HG03045 (cell line): ENCODE measurements around the gene NAGK.
"Not testable (repeated sequence)": the region's sequence is repeated elsewhere in the genome, so short reads cannot be mapped to it uniquely, and the experiment has no call there.

Source experiments
- ATAC-seq: cut with Tn5 transposase; IDR thresholded peaks from one replicate; pipeline ENCODE4 v1.9.1; 2021; ENCODE audit warnings: mild to moderate bottlenecking, moderate library complexity; ENCODE audit not compliant: unreplicated experiment

The NAGK gene

DNA sequence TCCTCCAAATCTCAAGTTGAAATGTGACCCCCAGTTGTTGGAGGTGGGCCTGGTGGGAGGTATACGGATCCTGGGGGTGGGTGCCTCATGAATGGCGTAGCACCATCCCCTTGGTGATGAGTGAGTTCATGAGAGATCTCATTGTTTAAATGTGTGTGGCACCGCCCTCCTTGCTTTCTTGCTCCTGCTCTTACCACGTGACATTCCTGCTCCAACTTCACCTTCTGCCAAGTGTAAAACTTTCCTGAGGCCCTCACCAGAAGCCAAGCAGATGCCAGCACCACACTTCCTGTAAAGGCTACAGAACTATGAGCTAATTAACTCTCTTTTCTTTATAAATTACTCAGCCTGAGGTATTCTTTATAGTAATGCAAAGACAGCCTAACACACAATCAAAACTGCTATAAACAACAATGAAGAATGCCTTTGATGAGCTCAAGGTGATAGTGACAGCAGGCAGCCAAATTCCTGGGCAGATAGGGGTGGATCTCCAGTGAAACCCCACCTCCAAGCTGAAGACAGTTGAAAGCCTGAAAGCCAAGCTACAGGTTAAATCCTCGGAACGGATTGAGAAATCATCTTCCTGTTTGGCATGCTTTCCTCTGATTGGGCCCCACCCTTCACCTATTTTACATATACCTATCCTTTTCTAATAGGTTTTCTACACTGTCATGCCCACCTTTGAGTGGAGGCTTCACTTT lies 34.7 kb downstream of the NAGK start:
- ATAC-seq, result no peak

DNA sequence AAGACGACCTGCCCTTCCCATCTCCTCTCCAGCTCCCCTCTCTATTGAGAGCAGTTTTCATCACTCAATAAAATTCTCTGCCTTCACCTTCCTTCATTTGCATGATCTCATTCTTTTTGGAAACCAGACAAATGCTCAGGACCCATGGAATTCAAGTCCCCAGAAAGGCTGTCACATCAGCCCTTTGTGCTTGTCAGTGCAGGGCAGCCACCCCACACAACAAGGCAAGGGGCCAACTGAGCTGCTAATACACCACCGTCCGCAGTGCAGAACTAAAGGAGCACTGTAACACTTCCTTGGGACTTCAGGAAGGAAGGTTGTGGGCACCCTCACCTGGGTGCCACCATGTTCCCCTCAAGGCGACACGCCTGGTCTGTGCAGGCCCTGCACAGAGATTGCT lies 35.4 kb downstream of the NAGK start:
- no peak for ATAC-seq

DNA sequence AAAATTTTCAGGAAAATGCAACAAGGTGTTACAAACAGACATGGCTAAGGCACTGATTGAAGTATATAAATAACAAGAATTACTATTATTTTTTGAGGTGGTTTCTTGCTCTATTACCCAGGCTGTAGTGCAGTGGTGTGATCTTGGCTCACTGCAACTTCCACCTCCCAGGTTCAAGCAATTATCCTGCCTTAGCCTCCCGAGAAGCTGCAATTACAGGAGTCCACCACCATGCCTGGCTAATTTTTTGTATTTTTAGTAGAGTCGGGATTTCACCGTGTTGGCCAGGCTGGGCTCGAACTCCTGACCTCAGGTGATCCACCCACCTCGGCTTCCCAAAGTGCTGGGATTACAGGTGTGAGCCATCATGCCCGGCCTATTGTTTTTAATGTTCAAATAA lies 38.0 kb downstream of the NAGK start:
- ATAC-seq, result not testable (repeated sequence)

DNA sequence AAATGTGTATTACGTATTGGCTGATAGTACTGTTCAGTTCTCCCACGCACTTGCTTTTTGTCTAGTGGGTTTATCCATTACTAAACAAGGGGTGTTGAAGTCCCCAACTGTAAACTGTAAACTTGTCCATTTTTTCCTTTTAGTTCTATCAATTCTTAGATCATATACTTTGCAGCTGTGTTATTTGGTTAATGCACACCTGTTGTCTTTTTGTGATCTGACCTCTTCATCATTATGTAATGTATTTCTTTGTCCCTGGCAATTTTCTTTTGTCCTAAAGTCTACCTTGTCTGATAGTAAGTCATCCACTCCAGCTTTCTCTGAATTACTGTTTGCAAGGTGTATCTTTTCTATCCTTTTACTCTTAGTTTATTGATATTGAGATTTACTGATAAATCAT lies 39.6 kb downstream of the NAGK start:
- ATAC-seq, result no peak

DNA sequence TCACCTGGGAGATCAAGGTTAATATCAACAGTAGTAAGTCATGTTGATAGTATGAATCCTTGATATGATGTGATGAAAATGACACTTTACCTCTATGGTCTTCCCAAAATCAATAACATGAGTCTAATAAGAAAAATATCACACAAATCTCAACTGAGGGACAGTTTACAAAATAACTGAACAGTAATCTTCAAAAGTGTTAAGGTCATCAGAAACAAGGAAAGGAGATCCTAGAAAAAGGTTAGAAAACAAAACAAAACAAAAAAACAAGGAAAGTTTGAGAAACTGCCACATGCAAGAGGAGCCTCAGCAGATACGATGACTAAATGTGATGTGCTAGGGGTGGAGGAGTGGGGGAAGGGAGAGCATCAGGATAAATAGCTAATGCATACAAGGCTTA lies 45.4 kb downstream of the NAGK start:
- no peak for ATAC-seq

DNA sequence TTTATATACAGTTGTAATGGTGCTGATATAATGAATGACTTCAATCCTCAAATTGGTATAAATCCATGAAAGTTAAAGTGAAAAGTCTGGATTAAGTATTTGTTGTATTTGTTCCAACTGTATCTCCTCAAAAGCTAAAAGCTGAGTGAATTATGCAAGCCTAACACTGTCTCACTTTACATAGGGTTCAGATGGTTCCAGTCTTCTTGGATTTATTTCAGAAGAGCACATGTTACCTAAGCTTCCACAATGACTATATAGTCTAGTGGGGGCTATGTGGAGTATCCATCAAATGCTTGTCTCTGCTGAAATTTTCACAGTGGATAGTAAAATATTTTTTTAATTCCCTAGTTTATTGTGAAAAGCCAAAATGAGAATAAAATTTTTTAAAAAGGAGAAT lies 48.6 kb downstream of the NAGK start:
- ATAC-seq, result no peak

DNA sequence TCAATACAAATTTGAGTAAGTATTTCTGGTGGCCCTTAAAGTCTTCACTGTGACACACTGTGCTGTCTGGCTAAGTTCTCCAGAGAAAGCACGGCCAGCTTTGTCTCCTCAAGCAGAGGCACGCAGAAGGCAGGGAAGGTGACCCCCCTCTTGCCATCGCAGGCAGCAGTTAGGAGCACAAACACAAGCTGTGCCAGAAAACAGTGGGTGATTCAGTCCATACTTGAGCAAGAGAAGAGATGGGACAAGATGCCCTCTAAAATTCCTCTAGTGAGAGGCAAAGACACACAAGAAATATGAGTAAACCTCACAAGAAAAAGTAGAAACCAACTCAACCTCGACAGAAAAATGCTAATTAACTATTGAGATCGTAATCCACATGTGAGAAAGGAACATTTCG lies 51.7 kb downstream of the NAGK start:
- ATAC-seq, result no peak

DNA sequence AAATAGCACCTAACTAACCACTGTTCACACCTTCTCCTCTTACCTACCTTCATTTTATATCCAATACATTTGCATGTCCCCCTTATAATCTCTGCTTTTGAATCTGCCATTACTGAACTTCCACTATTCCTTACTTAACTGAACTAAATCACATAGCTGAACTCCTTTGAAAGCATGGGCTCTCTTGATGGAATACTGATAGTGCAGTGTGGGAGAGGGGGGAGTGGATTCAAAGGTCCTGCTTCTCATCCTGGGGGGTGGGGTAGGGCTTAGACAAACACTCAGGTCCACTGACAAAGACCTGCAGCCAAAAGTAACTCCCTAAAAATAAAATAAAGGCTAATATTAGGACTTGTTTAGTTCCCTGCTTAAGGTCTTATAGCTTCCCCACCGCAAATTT lies 53.0 kb downstream of the NAGK start:
- ATAC-seq, result no peak

DNA sequence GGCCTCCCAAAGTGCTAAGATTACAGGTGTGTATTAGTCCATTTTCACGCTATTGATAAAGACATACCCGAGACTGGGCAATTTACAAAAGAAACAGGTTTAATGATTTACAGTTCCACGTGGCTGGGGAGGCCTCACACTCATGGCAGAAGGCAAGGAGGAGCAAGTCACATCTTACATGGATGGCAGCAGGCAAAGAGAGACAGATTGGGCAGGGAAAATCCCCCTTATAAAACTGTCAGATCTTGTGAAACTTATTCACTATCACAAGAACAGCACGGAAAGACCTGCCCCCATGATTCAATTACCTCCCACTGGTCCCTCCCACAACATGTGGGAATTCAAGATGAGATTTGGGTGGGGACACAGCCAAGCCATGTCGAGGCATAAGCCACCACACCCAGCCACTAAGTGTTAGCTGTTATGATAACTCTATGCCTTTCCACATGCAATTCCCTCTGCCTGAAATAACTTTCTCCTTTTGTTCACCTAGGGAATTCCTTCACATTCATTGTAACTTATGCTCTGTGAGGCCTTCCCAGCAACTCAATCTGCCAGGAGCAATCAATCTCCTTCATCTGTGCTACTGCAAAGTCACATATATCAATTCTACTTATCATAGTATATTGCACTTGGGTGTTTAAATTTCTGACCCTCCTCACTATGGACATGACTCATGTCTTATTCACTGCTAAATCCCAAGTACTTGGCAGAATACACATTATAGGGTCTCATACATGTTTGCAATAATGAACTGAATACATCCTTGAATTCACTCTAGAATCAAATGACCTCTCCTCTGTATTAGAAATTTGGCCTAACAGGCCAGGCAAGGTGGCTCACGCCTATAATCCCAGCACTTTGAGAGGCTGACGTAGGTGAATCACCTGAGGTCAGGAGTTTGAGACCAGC lies 54.2 kb downstream of the NAGK start:
- ATAC-seq, result no peak

DNA sequence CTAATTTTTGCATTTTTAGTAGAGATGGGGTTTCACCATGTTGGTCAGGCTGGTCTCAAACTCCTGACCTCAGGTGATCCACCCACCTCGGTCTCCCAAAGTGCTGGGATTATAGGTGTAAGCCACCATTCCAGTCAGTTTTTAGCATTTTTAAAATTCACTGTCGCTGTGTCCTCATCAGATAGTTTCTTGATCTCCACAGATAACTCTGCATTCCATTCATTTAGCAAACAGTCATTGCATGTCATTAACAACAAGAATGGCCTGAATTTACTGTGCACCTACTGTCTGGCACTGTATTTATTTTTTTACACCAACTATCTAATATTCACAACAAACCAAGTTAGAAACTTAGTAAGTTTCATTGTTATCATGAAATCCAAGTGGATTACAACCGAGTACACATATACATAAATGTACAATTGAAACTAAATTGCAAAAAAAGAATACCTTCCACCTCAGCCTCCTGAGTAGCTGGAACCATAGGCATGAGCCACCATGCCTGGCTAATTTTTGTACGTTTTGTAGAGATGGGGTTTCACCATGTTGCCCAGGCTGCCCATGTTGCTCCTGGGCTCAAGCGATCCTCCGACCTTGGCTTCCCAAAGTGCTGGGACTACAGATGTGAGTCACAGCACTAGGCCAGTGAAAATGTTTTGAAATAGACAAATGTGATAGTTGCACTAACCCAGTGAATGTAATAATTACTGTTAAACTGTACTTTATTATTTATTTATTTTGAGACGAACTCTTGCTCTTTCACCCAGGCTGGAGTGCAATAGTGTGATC lies 57.3 kb downstream of the NAGK start:
- no peak for ATAC-seq

DNA sequence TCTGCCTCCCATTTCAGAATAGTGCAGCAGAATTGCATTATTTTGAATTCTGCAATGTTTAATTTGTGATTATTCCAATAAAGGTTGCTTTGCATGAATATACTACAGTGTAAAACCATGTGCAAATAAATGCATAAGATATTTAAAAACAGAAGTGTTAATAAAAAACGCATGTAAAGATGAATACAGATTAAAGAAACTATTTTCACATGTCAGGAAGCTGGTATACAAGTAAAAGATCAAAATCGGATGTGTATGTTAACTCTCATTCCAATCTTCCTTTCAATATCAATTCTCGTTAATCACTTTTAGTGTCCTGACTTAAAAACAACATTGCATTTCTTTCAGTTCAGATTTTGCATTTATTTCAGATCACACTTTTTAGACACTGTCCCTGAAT lies 58.5 kb downstream of the NAGK start:
- no peak for ATAC-seq
